ENCODE results near the gene SLC9A1. TPM values are rescaled to one million over a fixed set of nuclear protein-coding genes. Genes with fewer than 3 reads are reported as not detected.

Gene SLC9A1
- total and polyA plus RNA-seq, 2 of the 8 experiments (the other 6 are each of a cell fraction or from before 2014, with no cell fraction given): 11.3 to 25.1 TPM

DNA sequence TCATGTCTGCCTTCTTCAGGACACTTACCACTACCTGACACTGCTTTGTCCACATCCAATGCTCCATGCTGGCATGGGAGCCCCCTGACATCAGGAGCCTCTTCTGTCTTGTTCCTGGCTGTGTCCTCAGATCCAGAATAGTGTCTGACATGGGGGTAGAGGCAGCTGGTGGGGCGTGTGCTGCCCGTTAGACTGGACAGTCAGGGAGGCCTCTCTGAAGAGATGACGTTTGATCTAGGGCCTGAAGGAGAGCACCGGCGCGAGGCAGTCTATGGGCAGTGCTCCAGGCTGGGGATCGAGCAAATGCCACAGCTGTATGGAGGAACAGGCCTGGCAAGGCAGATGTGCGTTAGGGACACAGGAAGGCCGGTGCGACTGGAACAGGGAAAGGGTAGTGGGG lies 16.6 kb downstream of the SLC9A1 start (continued):
- TF ChIP-seq BRCA1 (IDR thresholded peaks at IDR 0.05; ENCODE audit: low read depth, low read length) (no peak), TBP (IDR thresholded peaks at IDR 0.05; ENCODE audit: low read depth, low read length) (no peak), RAD21 (IDR thresholded peaks at IDR 0.05 in 1 of 2, conservative IDR thresholded peaks at IDR 0.05 in 1 of 2; ENCODE audit: low read depth in 2 of 2, low read length in 2 of 2) (no peak), RNF2 (IDR thresholded peaks at IDR 0.05; ENCODE audit: borderline replicate concordance, low read depth, low read length, missing control alignments, poor library complexity, severe bottlenecking) (no peak), RBBP5 (IDR thresholded peaks at IDR 0.05; ENCODE audit: borderline replicate concordance, low read depth, low read length) (no peak), GABPA (IDR thresholded peaks at IDR 0.05; ENCODE audit: borderline replicate concordance, insufficient read depth, low read length) (no peak), POLR2AphosphoS5 (IDR thresholded peaks at IDR 0.05; ENCODE audit: low read depth, low read length) (no peak)
- TF ChIP-seq, protein P1, sequence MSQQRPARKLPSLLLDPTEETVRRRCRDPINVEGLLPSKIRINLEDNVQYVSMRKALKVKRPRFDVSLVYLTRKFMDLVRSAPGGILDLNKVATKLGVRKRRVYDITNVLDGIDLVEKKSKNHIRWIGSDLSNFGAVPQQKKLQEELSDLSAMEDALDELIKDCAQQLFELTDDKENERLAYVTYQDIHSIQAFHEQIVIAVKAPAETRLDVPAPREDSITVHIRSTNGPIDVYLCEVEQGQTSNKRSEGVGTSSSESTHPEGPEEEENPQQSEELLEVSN (IDR thresholded peaks at IDR 0.05): no peak

All from H1 (cell line).